K562 treated with DMSO at 1 percent for 12 hours (cell line): Measurements from ENCODE around the gene GGT6. TPM values are rescaled to one million over a fixed set of nuclear protein-coding genes. Genes with fewer than 3 reads are reported as not detected.

Source experiments
- total RNA-seq: library from RNA; unstranded; fragments of 300-600 nt; gene quantifications from 2 replicates; pipeline ENCODE4 v1.2.3, GENCODE V29; 2022; ENCODE audit not compliant: insufficient read depth

GGT6 gene, protein sequence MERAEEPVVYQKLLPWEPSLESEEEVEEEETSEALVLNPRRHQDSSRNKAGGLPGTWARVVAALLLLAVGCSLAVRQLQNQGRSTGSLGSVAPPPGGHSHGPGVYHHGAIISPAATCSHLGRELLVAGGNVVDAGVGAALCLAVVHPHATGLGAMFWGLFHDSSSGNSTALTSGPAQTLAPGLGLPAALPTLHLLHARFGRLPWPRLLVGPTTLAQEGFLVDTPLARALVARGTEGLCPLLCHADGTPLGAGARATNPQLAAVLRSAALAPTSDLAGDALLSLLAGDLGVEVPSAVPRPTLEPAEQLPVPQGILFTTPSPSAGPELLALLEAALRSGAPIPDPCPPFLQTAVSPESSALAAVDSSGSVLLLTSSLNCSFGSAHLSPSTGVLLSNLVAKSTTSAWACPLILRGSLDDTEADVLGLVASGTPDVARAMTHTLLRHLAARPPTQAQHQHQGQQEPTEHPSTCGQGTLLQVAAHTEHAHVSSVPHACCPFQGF
- total RNA-seq = not detected in 2 replicates

DNA sequence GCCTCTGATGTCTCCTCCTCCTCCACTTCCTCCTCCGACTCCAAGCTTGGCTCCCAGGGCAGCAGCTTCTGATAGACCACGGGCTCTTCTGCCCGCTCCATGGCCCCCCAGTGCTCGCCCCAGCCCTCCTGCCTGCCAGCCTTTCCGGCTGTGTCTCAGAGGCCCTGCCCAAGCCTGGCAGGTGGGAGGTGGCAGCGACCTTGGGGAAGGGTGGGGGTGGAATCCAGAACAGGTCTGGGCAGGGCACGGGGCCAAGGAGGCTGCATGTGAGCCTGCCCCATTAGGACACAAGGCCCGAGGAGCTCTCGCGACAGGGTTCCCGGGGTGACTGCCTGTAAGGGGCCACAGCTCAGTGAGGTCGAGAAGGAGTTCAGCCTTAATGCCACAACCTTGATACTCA lies at the start of gene GGT6:
GGT6 (minus strand) TSS at position 157 of the 400 bp plus-strand sequence; CDS start at position 101, 56 bp downstream.

DNA sequence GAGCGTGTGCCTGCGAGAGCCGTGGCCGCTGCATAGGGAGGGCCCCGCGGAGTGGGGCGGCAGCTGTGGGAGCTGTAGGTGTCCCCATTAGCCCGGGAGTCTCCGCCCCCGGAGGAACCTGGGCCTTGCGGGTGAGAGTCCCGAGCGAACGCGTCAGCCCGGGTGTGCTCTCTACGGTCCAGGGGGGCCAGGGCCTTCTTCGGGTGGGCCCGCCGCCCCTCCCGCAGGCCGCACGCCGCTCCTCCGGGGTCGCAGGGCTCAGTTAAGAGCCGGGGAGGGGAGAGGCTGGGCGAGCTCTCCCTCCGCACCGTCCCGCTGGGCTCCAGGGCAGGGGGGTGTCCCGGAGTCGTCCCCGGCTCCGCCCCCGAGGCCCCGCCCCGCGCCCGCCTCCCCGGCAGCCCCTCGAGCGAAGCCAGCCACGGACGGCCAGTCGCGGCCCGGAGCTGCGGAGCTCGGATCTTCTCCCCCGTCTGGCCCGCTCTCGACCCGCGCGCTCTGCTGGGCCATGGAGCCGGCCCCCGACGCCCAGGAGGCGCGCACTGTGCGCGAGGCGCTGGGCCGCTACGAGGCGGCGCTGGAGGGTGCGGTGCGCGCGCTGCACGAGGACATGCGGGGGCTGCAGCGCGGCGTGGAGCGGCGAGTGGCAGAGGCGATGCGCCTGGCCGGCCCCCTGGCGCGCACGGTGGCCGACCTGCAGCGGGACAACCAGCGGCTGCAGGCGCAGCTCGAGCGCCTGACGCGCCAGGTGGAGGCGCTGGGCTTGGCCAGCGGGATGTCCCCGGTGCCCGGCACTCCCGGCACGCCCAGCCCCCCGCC lies 23.9 kb upstream of the GGT6 start, which contains the start of gene SMTNL2:
SMTNL2 (plus strand) TSS at position 429 of the 816 bp plus-strand sequence; CDS start at position 506, 77 bp downstream.

DNA sequence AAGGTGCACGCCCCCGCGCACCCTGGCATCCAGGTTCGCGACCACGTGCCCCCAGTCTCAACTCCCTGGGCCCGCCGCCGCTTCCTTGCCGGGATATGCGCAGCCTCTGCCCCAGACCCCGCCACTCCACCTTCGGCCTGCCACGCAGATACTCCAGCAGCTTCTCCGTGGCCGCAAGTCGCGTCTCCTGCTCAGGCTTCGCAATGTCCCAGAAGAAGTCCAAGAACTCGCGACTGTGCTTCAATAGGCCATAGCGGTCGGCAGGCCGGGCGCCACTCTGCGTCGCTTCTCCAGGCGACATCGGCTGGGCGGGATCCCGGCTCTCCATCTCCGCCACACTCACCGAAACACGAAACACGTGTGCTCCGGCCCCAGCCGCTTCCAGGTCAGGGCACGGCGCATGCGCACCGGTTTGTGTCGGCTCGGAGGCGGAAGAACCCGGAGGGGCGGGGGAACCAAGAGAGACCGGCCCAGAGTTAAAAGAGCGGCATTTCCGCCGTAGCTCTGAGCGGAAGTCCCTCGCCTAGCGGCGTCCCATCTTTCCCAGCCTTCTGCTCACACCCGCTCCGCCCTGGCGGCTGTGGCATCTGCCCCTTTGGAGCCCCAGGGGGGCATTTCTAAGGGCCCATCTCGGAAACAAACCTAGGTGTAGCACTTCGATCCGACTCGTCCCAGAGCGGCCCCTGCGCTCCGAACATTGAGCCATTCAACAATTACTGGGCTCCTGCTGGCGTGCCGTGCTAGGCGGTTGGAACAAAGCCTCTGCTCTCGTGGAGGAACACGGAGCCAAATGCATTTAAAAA lies 5.2 kb downstream of the GGT6 start, which contains the start of gene MYBBP1A:
MYBBP1A (minus strand) TSS at position 388 of the 803 bp plus-strand sequence; CDS start at position 328, 60 bp downstream.

Other genes starting within 250 kb of the GGT6 start
- gene UBE2G1, start 193.9 kb downstream of the GGT6 start, total RNA-seq = 22.8 and 50.6 TPM in 2 replicates
- not detected in 2 replicates for gene SPNS3, start 126.6 kb downstream of the GGT6 start, total RNA-seq
- not detected in 2 replicates for gene SPNS2, start 61.7 kb downstream of the GGT6 start, total RNA-seq
- 3.9 and 14.4 TPM in 2 replicates for gene MYBBP1A, start 5.2 kb downstream of the GGT6 start, total RNA-seq
- not detected in 2 replicates for gene SMTNL2, start 24.0 kb upstream of the GGT6 start, total RNA-seq
- not detected in 2 replicates for gene ALOX15, start 81.1 kb upstream of the GGT6 start, total RNA-seq
- 27.5 and 53.1 TPM in 2 replicates for gene PELP1, start 143.6 kb upstream of the GGT6 start, total RNA-seq
- 16.6 and 23.4 TPM in 2 replicates for gene ARRB2, start 150.1 kb upstream of the GGT6 start, total RNA-seq
- 6.8 and 7.9 TPM in 2 replicates for gene MED11, start 170.9 kb upstream of the GGT6 start, total RNA-seq
- not detected in 2 replicates for gene ZMYND15, start 179.3 kb upstream of the GGT6 start, total RNA-seq
- gene CXCL16, start 179.4 kb upstream of the GGT6 start, total RNA-seq = 0.85 TPM in 1 of 2 replicates, not detected in the other
- gene TM4SF5, start 211.3 kb upstream of the GGT6 start, total RNA-seq = not detected in 2 replicates
- not detected in 2 replicates for gene VMO1, start 225.8 kb upstream of the GGT6 start, total RNA-seq
- gene GLTPD2, start 228.4 kb upstream of the GGT6 start, total RNA-seq = 1.0 and 1.7 TPM in 2 replicates
- gene PSMB6, start 235.6 kb upstream of the GGT6 start, total RNA-seq = 171 and 204 TPM in 2 replicates
- gene PLD2, start 246.6 kb upstream of the GGT6 start, total RNA-seq = 10.0 and 10.2 TPM in 2 replicates